Measurements from ENCODE around the gene FALEC.

GRCh38 chr1:150513351-150513791, 2.2 kb upstream of the FALEC start:
- no peak for TF ChIP-seq CTCF (conservative IDR thresholded peaks at IDR 0.05; ENCODE audit: low read depth, low read length)
- TF ChIP-seq EZH2 (IDR thresholded peaks at IDR 0.05; ENCODE audit: borderline replicate concordance, low read depth, low read length, poor library complexity, severe bottlenecking): no peak
